Dendritic cell treated with granulocyte-macrophage colony-stimulating factor and Interleukin-4, amounts not matched to agents 40 ng/mL and 50 ng/mL, for 4 days (primary cell): ENCODE data around the gene RIN2.
"Not testable (repeated sequence)": the region's sequence is repeated elsewhere in the genome, so short reads cannot be mapped to it uniquely, and the experiment has no call there.

ENCODE experiments used
- H3K27ac Mint-ChIP-seq: one replicate; pipeline ENCODE4 v1.8.0; 2022; ENCODE audit warnings: mild to moderate bottlenecking, mixed read lengths
- H3K27me3 Mint-ChIP-seq: one replicate; pipeline ENCODE4 v1.8.0; 2022; ENCODE audit warnings: mild to moderate bottlenecking, mixed read lengths
- H3K36me3 Mint-ChIP-seq: one replicate; pipeline ENCODE4 v1.8.0; 2022; ENCODE audit warnings: low read depth, mixed read lengths
- H3K4me1 Mint-ChIP-seq: one replicate; pipeline ENCODE4 v1.8.0; 2022; ENCODE audit warnings: low read depth, mixed read lengths
- H3K4me3 Mint-ChIP-seq: one replicate; pipeline ENCODE4 v1.8.0; 2022; ENCODE audit warnings: mild to moderate bottlenecking, moderate library complexity, mixed read lengths
- H3K9me3 Mint-ChIP-seq: one replicate; pipeline ENCODE4 v1.8.0; 2022; ENCODE audit warnings: mixed read lengths
- intact Hi-C: fragments of 100-400 bp; cut with micrococcal nuclease; formaldehyde crosslinking; loops from one replicate; pipeline ENCODE4 v1.15.0; 2022

Gene RIN2

DNA sequence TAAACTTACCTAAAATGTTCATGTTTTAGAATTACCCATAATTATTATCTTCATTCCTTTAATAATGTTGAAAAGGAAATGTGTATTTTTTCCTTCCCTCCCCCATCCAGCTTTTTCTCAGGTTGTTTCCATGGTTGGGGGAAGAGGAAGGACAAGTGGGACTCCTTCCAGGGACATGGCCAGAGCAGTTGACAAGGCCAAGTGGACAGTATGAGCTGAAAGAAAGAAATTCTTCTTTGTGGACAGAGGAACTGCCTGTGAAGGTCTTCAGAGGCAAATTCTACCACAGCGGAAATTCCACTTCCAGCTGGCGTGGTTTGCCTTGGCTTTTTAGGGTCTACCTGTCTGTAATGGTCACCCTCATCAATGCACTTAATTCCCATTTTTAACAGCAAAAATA, 33.8 kb downstream of the RIN2 start:
- no peak overlapping the region for H3K27ac Mint-ChIP-seq
- H3K4me1 Mint-ChIP-seq: peaks cover 24% of the 10 kb centered on the region
- no peaks in the 10 kb centered on the region for H3K9me3 Mint-ChIP-seq
- intact Hi-C loops: no loop called here
- H3K36me3 Mint-ChIP-seq: peaks cover 38% of the 10 kb centered on the region
- no peaks in the 10 kb centered on the region for H3K27me3 Mint-ChIP-seq
- H3K4me3 Mint-ChIP-seq: no peak overlapping the region

DNA sequence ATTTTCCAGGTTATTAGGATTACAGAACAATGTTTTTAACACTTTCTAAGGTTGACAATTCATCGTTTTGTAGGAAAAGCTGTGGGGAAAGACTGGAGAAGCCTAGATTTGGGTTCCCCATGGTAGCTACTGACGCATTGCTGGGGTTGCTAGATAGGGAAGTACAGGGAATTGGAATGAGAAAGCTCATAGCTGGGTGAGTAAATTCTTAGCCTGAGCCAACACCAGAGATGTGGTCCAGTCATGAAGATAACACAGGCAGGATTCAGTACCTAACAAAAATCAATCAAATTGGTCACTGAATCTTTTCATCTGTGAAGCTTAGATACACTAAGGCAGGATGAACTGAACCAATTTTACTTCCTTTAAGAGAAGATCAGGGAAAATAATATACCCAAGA, 35.7 kb downstream of the RIN2 start:
- H3K36me3 Mint-ChIP-seq: peaks cover 46% of the 10 kb centered on the region
- peaks cover 24% of the 10 kb centered on the region for H3K4me1 Mint-ChIP-seq
- no peaks in the 10 kb centered on the region for H3K27me3 Mint-ChIP-seq
- no peaks in the 10 kb centered on the region for H3K9me3 Mint-ChIP-seq
- no peak overlapping the region for H3K27ac Mint-ChIP-seq
- no peak overlapping the region for H3K4me3 Mint-ChIP-seq
- intact Hi-C loops: no loop called here

DNA sequence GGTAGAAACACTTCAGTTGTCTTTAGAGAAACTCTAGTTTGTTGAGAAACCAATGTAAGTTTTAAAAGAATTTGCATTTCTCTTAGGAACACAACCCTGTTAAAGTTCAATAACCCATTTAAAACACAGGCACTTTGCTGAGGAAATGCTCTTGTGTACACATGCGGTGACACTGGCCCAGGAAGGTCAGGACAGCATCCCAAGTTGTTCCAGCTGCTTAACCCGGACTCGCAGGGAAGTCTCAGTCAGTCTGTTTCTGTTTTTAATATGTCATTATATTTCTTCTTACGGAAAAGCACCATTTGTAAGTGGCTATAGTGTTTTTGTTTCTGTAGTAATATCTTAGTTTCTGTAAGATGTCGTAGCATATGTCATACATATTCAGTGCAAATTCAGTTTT, 36.9 kb downstream of the RIN2 start:
- Mint-ChIP-seq H3K27me3 (no peaks in the 10 kb centered on the region), H3K27ac (no peak overlapping the region), H3K9me3 (no peaks in the 10 kb centered on the region), H3K4me1 (peaks cover 22% of the 10 kb centered on the region), H3K4me3 (no peak overlapping the region), H3K36me3 (peaks cover 48% of the 10 kb centered on the region)
- intact Hi-C loops: no loop called here

DNA sequence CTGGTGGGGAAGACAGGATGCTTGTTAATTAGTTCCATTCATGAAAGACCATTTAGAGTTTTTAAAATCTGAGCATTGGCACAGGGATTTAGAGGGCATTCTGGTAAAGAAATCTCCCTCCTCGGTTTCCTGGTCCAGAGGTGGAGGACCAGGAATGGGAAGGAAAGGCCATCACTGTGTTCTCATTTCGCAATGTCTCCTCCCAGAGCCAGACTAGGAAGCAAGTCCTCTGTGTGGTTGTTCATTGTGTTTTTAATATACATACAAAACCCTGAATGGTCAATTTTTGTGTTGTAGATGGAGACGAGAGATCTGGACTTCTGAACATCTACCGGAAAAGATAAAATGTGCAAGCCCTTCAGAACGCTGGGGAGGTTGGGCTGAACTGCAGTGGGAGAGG, 41.3 kb downstream of the RIN2 start:
- Mint-ChIP-seq H3K4me3 (no peak overlapping the region), H3K36me3 (peaks cover 67% of the 10 kb centered on the region), H3K27ac (no peak overlapping the region), H3K9me3 (no peaks in the 10 kb centered on the region), H3K27me3 (no peaks in the 10 kb centered on the region), H3K4me1 (peaks cover 21% of the 10 kb centered on the region)
- intact Hi-C loops: no loop called here

DNA sequence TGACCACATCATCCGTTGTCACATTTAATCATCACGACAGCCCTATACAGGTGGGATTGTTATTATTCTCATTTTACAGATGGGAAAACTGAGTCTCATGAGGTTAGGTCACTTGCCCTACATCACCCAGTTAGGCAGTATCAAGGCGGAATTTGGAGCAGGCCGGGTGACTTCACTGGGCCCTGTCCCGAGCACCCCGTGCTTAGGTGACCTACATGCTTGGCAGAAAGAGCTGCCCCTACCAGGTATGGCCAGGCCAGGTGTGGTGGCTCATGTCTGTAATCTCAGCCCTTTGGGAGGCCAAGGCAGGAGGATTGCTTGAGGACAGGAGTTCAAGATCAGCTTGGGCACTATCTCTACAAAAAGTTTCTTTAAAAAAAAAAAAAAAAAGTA, 44.0 kb downstream of the RIN2 start:
- Mint-ChIP-seq H3K4me1 (peaks cover 21% of the 10 kb centered on the region), H3K9me3 (no peaks in the 10 kb centered on the region), H3K27me3 (no peaks in the 10 kb centered on the region), H3K27ac (no peak overlapping the region), H3K4me3 (no peak overlapping the region), H3K36me3 (peaks cover 88% of the 10 kb centered on the region)
- intact Hi-C loops: no loop called here

DNA sequence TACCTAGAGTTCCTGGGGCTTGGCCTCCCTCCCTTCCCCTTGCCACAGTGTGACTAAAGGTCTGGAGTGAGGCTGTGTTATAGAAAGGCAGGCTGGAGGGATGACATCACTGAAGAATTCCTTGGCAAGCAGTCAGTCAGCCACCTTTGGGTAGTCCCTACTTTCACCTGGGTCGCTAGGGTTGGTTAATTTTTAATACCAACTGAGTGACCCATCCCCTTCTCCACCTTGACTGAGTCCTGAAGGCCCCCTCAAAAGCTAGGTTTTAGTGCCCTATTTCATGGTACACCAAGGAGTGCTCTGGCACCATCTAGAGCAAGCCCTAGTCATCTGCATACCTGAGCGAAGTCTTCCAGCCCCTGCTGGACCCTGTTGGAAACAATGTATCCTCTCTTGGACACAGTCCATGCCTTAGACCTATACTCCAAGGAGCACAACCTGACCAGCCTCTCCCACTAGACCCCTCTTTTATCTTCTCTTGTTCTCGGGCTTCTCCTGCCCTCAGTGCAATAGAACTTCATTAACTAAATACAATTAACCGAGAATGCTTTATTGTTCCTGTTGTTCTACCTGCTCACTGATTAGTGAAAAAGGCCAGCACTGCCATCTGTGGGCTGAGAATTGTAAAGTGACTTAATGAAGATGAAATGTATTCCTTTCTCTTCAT, 44.6 kb downstream of the RIN2 start:
- Mint-ChIP-seq H3K27me3 (no peaks in the 10 kb centered on the region), H3K9me3 (no peaks in the 10 kb centered on the region), H3K4me1 (peaks cover 21% of the 10 kb centered on the region), H3K4me3 (no peak overlapping the region), H3K27ac (no peak overlapping the region), H3K36me3 (peaks cover 88% of the 10 kb centered on the region)
- intact Hi-C loops: no loop called here

DNA sequence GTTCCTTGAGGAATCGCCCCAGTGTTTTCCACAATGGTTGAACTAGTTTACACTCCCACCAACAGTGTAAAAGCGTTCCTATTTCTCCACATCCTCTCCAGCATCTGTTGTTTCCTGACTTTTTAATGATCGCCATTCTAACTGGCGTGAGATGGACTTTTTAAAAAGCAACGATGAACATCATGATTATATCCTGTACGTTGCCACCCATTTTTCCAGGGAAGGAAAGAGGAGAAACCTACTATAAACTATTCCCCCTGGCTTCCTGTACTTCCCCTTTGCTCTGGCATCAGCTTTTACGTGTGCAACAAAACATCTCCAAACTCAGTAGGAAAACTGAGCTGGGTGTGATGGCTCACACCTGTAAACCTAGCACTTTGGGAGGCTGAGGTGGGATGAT, 48.2 kb downstream of the RIN2 start:
- intact Hi-C loops, H3K4me3 Mint-ChIP-seq, H3K9me3 Mint-ChIP-seq, H3K27ac Mint-ChIP-seq, H3K27me3 Mint-ChIP-seq: not testable (repeated sequence)
- H3K36me3 Mint-ChIP-seq: peaks cover 85% of the 10 kb centered on the region
- H3K4me1 Mint-ChIP-seq: peaks cover 21% of the 10 kb centered on the region

DNA sequence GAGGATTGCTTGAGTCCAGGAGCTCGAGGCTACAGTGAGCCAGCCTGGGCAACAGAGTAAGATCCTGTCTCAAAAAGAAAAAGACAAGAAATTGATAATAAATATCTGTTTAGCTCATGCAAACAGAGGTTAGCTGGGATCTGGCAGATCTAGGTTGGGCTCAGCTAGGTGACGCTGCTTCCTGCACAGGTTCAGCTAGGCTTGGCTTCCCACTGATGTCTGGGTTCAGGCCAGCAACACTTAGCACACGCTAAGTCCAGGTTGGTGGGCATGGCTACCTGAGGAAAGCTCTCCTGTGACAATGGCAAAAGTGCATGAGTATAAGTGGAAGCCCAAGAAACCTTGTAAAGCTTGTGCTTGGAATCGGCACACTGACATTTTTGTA, 48.7 kb downstream of the RIN2 start:
- intact Hi-C loops: no loop called here
- Mint-ChIP-seq H3K4me1 (peaks cover 23% of the 10 kb centered on the region), H3K27ac (no peak overlapping the region), H3K36me3 (peaks cover 82% of the 10 kb centered on the region), H3K9me3 (no peaks in the 10 kb centered on the region), H3K4me3 (no peak overlapping the region), H3K27me3 (no peaks in the 10 kb centered on the region)

DNA sequence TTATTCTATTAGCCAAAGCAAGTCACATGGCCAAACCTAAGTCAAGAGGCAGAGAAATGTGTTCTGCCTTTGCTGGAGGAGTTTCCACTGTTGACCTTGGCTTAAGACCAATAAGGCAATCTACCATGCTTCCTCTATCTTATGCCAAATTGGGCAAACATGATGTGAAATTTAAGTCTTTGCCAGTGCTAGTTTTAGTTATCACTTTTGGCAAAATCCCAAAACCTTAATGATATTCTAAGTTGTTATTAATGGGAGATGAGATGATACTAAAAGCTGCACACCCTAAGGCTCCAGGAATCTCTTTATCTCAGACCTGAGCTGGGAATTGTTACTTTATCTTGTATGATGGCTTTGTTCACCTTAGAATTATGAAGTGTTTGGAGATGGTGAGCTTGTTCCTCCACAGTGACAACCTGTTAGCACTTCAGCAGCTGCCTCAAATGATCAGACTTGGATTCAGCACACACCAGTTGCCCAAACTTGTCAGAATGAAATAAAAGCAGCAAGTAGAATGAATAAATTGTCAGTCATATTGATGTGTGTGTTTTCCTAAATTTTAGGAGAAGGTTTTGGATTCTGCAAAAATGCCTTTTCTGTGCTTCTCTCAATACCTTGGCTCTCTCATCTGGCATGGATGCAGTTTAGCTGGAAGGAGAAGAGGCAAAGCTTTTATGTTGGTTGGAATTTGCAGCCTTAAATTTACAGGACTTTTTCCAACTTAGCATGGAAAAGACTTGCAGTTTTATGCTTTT, 49.3 kb downstream of the RIN2 start:
- H3K36me3 Mint-ChIP-seq: peaks cover 76% of the 10 kb centered on the region
- intact Hi-C loops: no loop called here
- H3K4me1 Mint-ChIP-seq: peaks cover 25% of the 10 kb centered on the region
- H3K27me3 Mint-ChIP-seq: no peaks in the 10 kb centered on the region
- no peaks in the 10 kb centered on the region for H3K9me3 Mint-ChIP-seq
- no peak overlapping the region for H3K27ac Mint-ChIP-seq
- H3K4me3 Mint-ChIP-seq: no peak overlapping the region
